A549 (cell line): ENCODE data around the gene TMCO2. TPM values are rescaled to one million over a fixed set of nuclear protein-coding genes. Genes with fewer than 3 reads are reported as not detected.

Source experiments
- ATAC-seq, 2 experiments: fragments of 200-7000 bp in 1 of 2; fragments of >200 bp in 1 of 2; cut with Nextera tagmentation in 1 of 2; cut with Tn5 transposase in 1 of 2; 3 replicates each; pipeline versions ENCODE4 v1.8.0 to v1.9.1; 2018 to 2020; ENCODE audit warnings: mild to moderate bottlenecking in 1 of 2, moderate library complexity in 1 of 2
- CTCF ChIA-PET: fragments of 300-600 bp; sonication (Branson Sonifier 250); formaldehyde crosslinking; extraction: SDS; loops from one replicate; lab custom pipeline; 2021; ENCODE audit warnings: antibody characterized with exemption, inconsistent platforms; lab: Yijun Ruan, JAX
- POLR2A ChIA-PET: fragments of 350-600 bp; formaldehyde crosslinking; extraction: SDS; loops from one replicate; lab custom pipeline; 2021; ENCODE audit warnings: antibody characterized with exemption, inconsistent platforms; lab: Yijun Ruan, JAX
- DNase-seq, 2 experiments: peaks; one replicate each; pipeline versions ENCODE4 v3.0.0 to v3.0.0-alpha.2; 2011 to 2016; ENCODE audit warnings: low read depth in 1 of 2, low spot score in 1 of 2
- FAIRE-seq: peaks from 2 replicates; lab custom pipeline; 2011; peaks lifted over from hg19 to GRCh38; lab: Jason Lieb, UNC
- H3K27ac ChIP-seq, 2 experiments: fragments of >200 bp; sonication (Bioruptor Twin); formaldehyde crosslinking; 3 replicates each; pipeline ENCODE4 v1.5.1; 2016 to 2017
- H3K4me1 ChIP-seq: fragments of >200 bp; sonication (Bioruptor Twin); formaldehyde crosslinking; 3 replicates; pipeline ENCODE4 v1.6.1; 2016
- H3K4me2 ChIP-seq: fragments of >200 bp; sonication (Bioruptor Twin); formaldehyde crosslinking; 3 replicates; pipeline ENCODE4 v1.6.1; 2016
- H3K4me3 ChIP-seq: fragments of >200 bp; sonication (Bioruptor Twin); formaldehyde crosslinking; 3 replicates; pipeline ENCODE4 v1.5.1; 2016
- H3K9me3 ChIP-seq: fragments of >200 bp; sonication (Bioruptor Twin); formaldehyde crosslinking; 3 replicates; pipeline ENCODE4 v1.6.1; 2016
- BHLHE40 ChIP-seq: IDR thresholded peaks from 2 replicates; pipeline ENCODE4 v1.6.1; 2012; ENCODE audit warnings: low read depth, low read length, inconsistent platforms
- CBX8 ChIP-seq: fragments of 200-600 bp; sonication (generic); IDR thresholded peaks from 2 replicates; pipeline ENCODE4 v1.6.1; 2016
- CHD2 ChIP-seq: fragments of 150-350 bp; IDR thresholded peaks from 2 replicates; pipeline ENCODE4 v1.6.1; 2014; ENCODE audit warnings: low read length; ENCODE audit not compliant: partially characterized antibody
- E2F6 ChIP-seq: IDR thresholded peaks from 2 replicates; pipeline ENCODE4 v1.6.1; 2012; ENCODE audit warnings: low read depth, borderline replicate concordance
- FOSL2 ChIP-seq, 2 experiments: fragments of 450-650 bp in 1 of 2; fragments of >200 bp in 1 of 2; sonication (Bioruptor Twin) in 1 of 2; formaldehyde crosslinking; IDR thresholded peaks; 2 replicates each; pipeline versions ENCODE4 v1.5.0 to v1.6.1; 2016 to 2020; ENCODE audit warnings: mild to moderate bottlenecking in 1 of 2, moderate library complexity in 1 of 2
- FOXS1 ChIP-seq: fragments of 250-450 bp; sonication (Bioruptor Pico); IDR thresholded peaks from 2 replicates; pipeline ENCODE4 v1.5.0; 2020; ENCODE audit warnings: mild to moderate bottlenecking, moderate library complexity
- GATA3 ChIP-seq: IDR thresholded peaks from 2 replicates; pipeline ENCODE4 v1.6.1; 2012; ENCODE audit warnings: borderline replicate concordance
- HDAC2 ChIP-seq: fragments of 200-600 bp; sonication (generic); IDR thresholded peaks from 2 replicates; pipeline ENCODE4 v1.6.1; 2016
- HES2 ChIP-seq: fragments of >200 bp; sonication (Bioruptor Twin); formaldehyde crosslinking; IDR thresholded peaks from 2 replicates; pipeline ENCODE4 v1.6.1; 2016
- HEYL ChIP-seq: fragments of 250-450 bp; sonication (Bioruptor Pico); IDR thresholded peaks from 2 replicates; pipeline ENCODE4 v1.8.0; 2021; ENCODE audit warnings: mild to moderate bottlenecking, moderate library complexity
- HOXA7 ChIP-seq: fragments of 250-450 bp; sonication (Bioruptor Pico); IDR thresholded peaks from 2 replicates; pipeline ENCODE4 v1.5.0; 2020; ENCODE audit warnings: mild to moderate bottlenecking, moderate library complexity
- HOXB13 ChIP-seq: fragments of 250-450 bp; sonication (Bioruptor Pico); IDR thresholded peaks from 2 replicates; pipeline ENCODE4 v1.5.0; 2020; ENCODE audit warnings: low read depth, mild to moderate bottlenecking, moderate library complexity
- HOXB5 ChIP-seq: fragments of 250-450 bp; sonication (Bioruptor Pico); IDR thresholded peaks from 2 replicates; pipeline ENCODE4 v1.5.0; 2020; ENCODE audit warnings: mild to moderate bottlenecking, moderate library complexity
- KDM5A ChIP-seq: fragments of 200-600 bp; sonication (generic); IDR thresholded peaks from 2 replicates; pipeline ENCODE4 v1.6.1; 2016; ENCODE audit warnings: antibody characterized with exemption, mild to moderate bottlenecking
- MAZ ChIP-seq: fragments of 150-350 bp; IDR thresholded peaks from 2 replicates; pipeline ENCODE4 v1.6.1; 2014; ENCODE audit warnings: antibody characterized with exemption, low read depth, low read length, borderline replicate concordance
- NPAS2 ChIP-seq: fragments of 250-450 bp; sonication (Bioruptor Pico); IDR thresholded peaks from 2 replicates; pipeline ENCODE4 v1.8.0; 2022; ENCODE audit warnings: mild to moderate bottlenecking, moderate library complexity, borderline replicate concordance
- NR3C1 ChIP-seq: fragments of >200 bp; sonication (Bioruptor Twin); formaldehyde crosslinking; IDR thresholded peaks from 3 replicates; pipeline ENCODE4 v1.6.1; 2017
- PBX3 ChIP-seq: IDR thresholded peaks from 2 replicates; pipeline ENCODE4 v1.6.1; 2012
- PHF8 ChIP-seq: fragments of 200-600 bp; sonication (generic); IDR thresholded peaks from 2 replicates; pipeline ENCODE4 v1.6.1; 2016; ENCODE audit warnings: low read depth, mild to moderate bottlenecking, antibody characterized with exemption, moderate library complexity, borderline replicate concordance
- POLR2A ChIP-seq: IDR thresholded peaks from 2 replicates; pipeline ENCODE4 v1.6.1; 2012; ENCODE audit warnings: mild to moderate bottlenecking, low read length
- RFX5 ChIP-seq: fragments of 450-650 bp; IDR thresholded peaks from 2 replicates; pipeline ENCODE4 v1.7.1; 2014; ENCODE audit warnings: antibody characterized with exemption, mild to moderate bottlenecking, moderate library complexity
- RNF2 ChIP-seq: fragments of 200-600 bp; sonication (generic); IDR thresholded peaks from 2 replicates; pipeline ENCODE4 v1.6.1; 2016; ENCODE audit warnings: low read depth, mild to moderate bottlenecking, antibody characterized with exemption, moderate library complexity, borderline replicate concordance
- SMC3 ChIP-seq: fragments of >200 bp; sonication (Bioruptor Twin); formaldehyde crosslinking; IDR thresholded peaks from 3 replicates; pipeline ENCODE4 v1.6.1; 2018; ENCODE audit warnings: inconsistent platforms
- SREBF2 ChIP-seq: fragments of 450-650 bp; IDR thresholded peaks from 2 replicates; pipeline ENCODE4 v1.6.1; 2014; ENCODE audit warnings: mild to moderate bottlenecking, moderate library complexity
- TP53 ChIP-seq: fragments of 250-450 bp; sonication (Bioruptor Pico); IDR thresholded peaks from 2 replicates; pipeline ENCODE4 v1.5.0; 2021; ENCODE audit warnings: mild to moderate bottlenecking, moderate library complexity
- USF2 ChIP-seq: fragments of 450-650 bp; IDR thresholded peaks from 2 replicates; pipeline ENCODE4 v1.6.1; 2014; ENCODE audit warnings: antibody characterized with exemption
- ZFP36 ChIP-seq: fragments of 450-650 bp; IDR thresholded peaks from 2 replicates; pipeline ENCODE4 v1.6.1; 2014; ENCODE audit warnings: borderline replicate concordance; ENCODE audit not compliant: partially characterized antibody
- ZSCAN20 ChIP-seq: fragments of 250-450 bp; sonication (Bioruptor Pico); IDR thresholded peaks from 2 replicates; pipeline ENCODE4 v1.8.0; 2022; ENCODE audit warnings: mild to moderate bottlenecking, moderate library complexity
- WGBS: methylation state at CpG from one replicate; pipeline ENCODE4 v1.1.6; 2017; ENCODE audit errors: missing lambda C conversion rate; 5-methylcytosine and 5-hydroxymethylcytosine counted together
- polyA plus RNA-seq, 4 experiments: library from polyadenylated mRNA; depleted of rRNA in 3 of 4; stranded (reverse); fragments of >200 nt; fragmentation: RNase III in 1 of 4; extraction: RNeasy Plus Mini Kit Qiagen cat#74134 plus additional on column Dnase treatment in 1 of 4; gene quantifications; 2 replicates in 3 of 4; 3 replicates in 1 of 4; pipeline ENCODE4 v1.2.3, GENCODE V29; 2011 to 2017
- TF ChIP-seq, protein P1 (sequence below): fragments of 200-600 bp; sonication (generic); IDR thresholded peaks from 2 replicates; pipeline ENCODE4 v1.6.1; 2016; ENCODE audit warnings: antibody characterized with exemption, mild to moderate bottlenecking, moderate library complexity
- TF ChIP-seq, protein P2 (sequence below): fragments of 250-450 bp; sonication (Bioruptor Pico); IDR thresholded peaks from 2 replicates; pipeline ENCODE4 v1.5.0; 2020; ENCODE audit warnings: low read depth, mild to moderate bottlenecking, moderate library complexity

The TMCO2 gene
- polyA plus RNA-seq, 2 of the 4 experiments (the other 2 are of a cell fraction) = not detected

- no peak for TF ChIP-seq RNF2
- no peak for TF ChIP-seq HOXB5
- TF ChIP-seq PHF8 = no peak
- TF ChIP-seq TP53 = no peak
- TF ChIP-seq HDAC2 = no peak
These were observed 2.1 kb upstream of the TMCO2 start (continued) for GRCh38 chr1:40245686-40246085.

GRCh38 chr1:40248412-40248811, 675 bp downstream of the TMCO2 start:
- DNase-seq = no peak
- FAIRE-seq = no peak
- ATAC-seq = no peak
- H3K4me2 ChIP-seq = no peak overlapping the region
- TF ChIP-seq, protein P1, sequence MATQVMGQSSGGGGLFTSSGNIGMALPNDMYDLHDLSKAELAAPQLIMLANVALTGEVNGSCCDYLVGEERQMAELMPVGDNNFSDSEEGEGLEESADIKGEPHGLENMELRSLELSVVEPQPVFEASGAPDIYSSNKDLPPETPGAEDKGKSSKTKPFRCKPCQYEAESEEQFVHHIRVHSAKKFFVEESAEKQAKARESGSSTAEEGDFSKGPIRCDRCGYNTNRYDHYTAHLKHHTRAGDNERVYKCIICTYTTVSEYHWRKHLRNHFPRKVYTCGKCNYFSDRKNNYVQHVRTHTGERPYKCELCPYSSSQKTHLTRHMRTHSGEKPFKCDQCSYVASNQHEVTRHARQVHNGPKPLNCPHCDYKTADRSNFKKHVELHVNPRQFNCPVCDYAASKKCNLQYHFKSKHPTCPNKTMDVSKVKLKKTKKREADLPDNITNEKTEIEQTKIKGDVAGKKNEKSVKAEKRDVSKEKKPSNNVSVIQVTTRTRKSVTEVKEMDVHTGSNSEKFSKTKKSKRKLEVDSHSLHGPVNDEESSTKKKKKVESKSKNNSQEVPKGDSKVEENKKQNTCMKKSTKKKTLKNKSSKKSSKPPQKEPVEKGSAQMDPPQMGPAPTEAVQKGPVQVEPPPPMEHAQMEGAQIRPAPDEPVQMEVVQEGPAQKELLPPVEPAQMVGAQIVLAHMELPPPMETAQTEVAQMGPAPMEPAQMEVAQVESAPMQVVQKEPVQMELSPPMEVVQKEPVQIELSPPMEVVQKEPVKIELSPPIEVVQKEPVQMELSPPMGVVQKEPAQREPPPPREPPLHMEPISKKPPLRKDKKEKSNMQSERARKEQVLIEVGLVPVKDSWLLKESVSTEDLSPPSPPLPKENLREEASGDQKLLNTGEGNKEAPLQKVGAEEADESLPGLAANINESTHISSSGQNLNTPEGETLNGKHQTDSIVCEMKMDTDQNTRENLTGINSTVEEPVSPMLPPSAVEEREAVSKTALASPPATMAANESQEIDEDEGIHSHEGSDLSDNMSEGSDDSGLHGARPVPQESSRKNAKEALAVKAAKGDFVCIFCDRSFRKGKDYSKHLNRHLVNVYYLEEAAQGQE = no peak
- TF ChIP-seq BHLHE40 (no peak), GATA3 (no peak), NPAS2 (CRISPR knock-in tag) (no peak), CBX8 (no peak), SREBF2 (no peak), HOXA7 (CRISPR knock-in tag) (no peak)
- TF ChIP-seq, protein P2, sequence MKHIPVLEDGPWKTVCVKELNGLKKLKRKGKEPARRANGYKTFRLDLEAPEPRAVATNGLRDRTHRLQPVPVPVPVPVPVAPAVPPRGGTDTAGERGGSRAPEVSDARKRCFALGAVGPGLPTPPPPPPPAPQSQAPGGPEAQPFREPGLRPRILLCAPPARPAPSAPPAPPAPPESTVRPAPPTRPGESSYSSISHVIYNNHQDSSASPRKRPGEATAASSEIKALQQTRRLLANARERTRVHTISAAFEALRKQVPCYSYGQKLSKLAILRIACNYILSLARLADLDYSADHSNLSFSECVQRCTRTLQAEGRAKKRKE (CRISPR knock-in tag) = no peak
- POLR2A ChIA-PET = no interaction called here
- H3K4me3 ChIP-seq = no peak overlapping the region
- H3K9me3 ChIP-seq = no peaks in the 10 kb centered on the region
- CTCF ChIA-PET = interaction anchor here (1.0 to 1.7 kb wide), 2 partner anchors 90 to 105 kb away, joined by 3 to 4 read pairs; no protein-coding TSS in a partner anchor
- H3K4me1 ChIP-seq = no peaks in the 10 kb centered on the region
- H3K27ac ChIP-seq = no peak overlapping the region

DNA sequence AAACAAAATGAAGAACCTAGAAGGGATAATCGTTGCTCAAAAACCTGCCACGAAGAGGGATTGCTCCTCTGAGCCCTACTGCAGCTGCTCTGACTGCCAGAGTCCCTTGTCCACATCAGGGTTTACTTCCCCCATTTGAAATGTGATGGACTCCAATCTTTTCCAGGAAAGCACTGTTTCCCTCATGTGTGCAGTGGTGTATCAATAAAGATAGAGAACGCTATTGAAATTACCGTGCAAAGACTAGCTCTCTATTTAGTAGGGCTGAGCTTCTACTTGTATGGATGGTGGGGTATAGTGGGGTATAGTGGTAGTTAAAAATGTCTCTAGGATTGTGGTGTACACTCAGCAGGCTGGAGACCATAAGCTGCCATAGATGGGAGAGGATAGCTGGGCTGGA, 3.7 kb downstream of the TMCO2 start:
- FAIRE-seq (no peak), DNase-seq (no peak), ATAC-seq (no peak)
- WGBS = 65% methylated on average over 4 of the region's 4 CpGs
- ChIA-PET CTCF (interaction anchor here (1.2 kb wide), 1 partner anchor 14 kb away, joined by 4 read pairs; no protein-coding TSS in a partner anchor), POLR2A (no interaction called here)
- TF ChIP-seq HOXB13 (CRISPR knock-in tag) (no peak), FOXS1 (CRISPR knock-in tag) (no peak), SREBF2 (no peak), FOSL2 (IDR thresholded peaks at IDR 0.05) (no peak), FOSL2 (CRISPR knock-in tag; IDR thresholded peaks at IDR 0.05) (no peak), ZFP36 (no peak), PBX3 (no peak), MAZ (no peak), USF2 (no peak), E2F6 (no peak), CBX8 (no peak), KDM5A (no peak), CHD2 (no peak), ZSCAN20 (no peak), RFX5 (no peak), POLR2A (no peak), NR3C1 (no peak), HEYL (CRISPR knock-in tag) (no peak), HES2 (no peak), SMC3 (no peak)
- TF ChIP-seq, protein P2 (CRISPR knock-in tag) = no peak
- Histone ChIP-seq H3K9me3 (no peaks in the 10 kb centered on the region), H3K4me1 (0 out of 3 replicates have a peak, but pooled peaks cover under 1% of the 10 kb centered on the region), H3K27ac (no peak overlapping the region), H3K4me2 (no peak overlapping the region), H3K4me3 (no peak overlapping the region)
